ENCODE data around the gene CCDC198. TPM values are rescaled to one million over a fixed set of nuclear protein-coding genes. Genes with fewer than 3 reads are reported as not detected.

The CCDC198 gene
- total RNA-seq, 1 donor, result not detected

DNA sequence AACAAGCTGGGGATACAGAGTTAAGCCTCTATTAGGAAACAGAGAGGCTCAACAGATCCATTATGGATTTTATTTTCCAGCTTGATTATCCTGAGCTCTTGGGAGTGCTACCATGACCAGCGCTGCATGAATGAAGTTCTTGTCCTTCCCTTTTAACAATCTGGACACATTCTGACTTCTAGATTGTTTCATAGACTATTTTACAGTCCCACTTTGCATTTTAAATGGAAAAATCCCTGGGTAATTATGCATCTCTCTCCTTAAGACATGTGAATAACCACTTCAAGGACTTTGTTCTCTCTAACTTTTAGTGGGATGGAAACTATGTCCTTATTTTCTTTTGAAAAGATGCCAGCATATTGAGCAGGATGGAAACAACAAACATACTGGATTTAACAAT, 2.0 kb downstream of the CCDC198 start:
- DNase-seq (ENCODE audit: low read depth), result no peak
- no peak overlapping the region for H3K4me3 ChIP-seq (ENCODE audit: low read depth, low read length)
- TF ChIP-seq CTCF (IDR thresholded peaks at IDR 0.05; ENCODE audit: insufficient read depth, low read depth, low read length), result no peak

DNA sequence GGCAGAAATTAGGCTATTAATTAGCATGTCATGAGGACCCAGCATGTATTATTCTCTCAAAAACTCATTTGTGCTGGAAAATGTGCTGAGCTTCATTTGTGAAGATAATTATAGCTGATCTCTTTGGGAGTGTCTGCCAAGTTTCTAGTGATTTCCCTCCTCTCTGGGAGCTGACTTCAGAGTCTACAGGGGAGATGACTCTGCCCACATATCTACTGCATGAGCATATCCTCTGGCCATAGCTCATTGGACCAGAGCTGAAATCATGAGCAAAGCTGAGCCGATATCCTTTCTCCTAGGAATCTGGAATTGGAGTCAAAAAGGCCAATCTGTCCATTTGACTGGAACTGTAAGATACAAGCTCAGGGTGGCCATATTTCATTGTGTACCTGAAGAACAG, 5.9 kb downstream of the CCDC198 start:
- H3K4me3 ChIP-seq (ENCODE audit: low read depth, low read length), result no peak overlapping the region
- DNase-seq (ENCODE audit: low read depth), result no peak
- no peak for TF ChIP-seq CTCF (IDR thresholded peaks at IDR 0.05; ENCODE audit: insufficient read depth, low read depth, low read length)

- TF ChIP-seq CTCF (IDR thresholded peaks at IDR 0.05; ENCODE audit: insufficient read depth, low read depth, low read length), result peak; percentile 66
- peak; percentile 45 for DNase-seq (ENCODE audit: low read depth)
- H3K4me3 ChIP-seq (ENCODE audit: low read depth, low read length), result no peak overlapping the region
Measured at GRCh38 chr14:57486767-57487379, 6.8 kb downstream of the CCDC198 start.

GRCh38 chr14:57485635-57486034, 8.0 kb downstream of the CCDC198 start:
- H3K4me3 ChIP-seq (ENCODE audit: low read depth, low read length), result no peak overlapping the region
- TF ChIP-seq CTCF (IDR thresholded peaks at IDR 0.05; ENCODE audit: insufficient read depth, low read depth, low read length), result no peak
- no peak for DNase-seq (ENCODE audit: low read depth)

DNA sequence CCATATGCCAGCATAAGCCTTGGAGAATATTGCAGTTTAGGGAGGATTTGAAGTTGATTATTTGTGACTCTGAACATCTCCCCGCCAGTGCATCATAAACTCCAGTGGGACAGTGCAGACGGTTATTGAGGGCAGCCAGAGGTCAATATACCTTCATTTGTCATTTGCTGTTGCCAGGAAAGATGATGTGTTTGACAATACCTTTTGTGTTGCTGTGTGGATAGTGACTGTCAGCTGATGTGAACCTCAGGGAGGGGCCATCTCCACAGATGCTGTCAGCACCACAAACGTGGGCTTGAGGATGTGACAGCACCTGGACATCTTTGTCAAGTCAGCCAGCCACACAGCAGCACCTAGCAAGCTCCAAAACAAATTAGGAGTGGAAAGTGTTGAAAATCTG, 11.5 kb downstream of the CCDC198 start:
- no peak for DNase-seq (ENCODE audit: low read depth)
- H3K4me3 ChIP-seq (ENCODE audit: low read depth, low read length), result no peak overlapping the region
- no peak for TF ChIP-seq CTCF (IDR thresholded peaks at IDR 0.05; ENCODE audit: insufficient read depth, low read depth, low read length)

GRCh38 chr14:57480051-57480450, 13.6 kb downstream of the CCDC198 start:
- DNase-seq (ENCODE audit: low read depth), result peak; percentile 16
- H3K4me3 ChIP-seq (ENCODE audit: low read depth, low read length), result no peak overlapping the region
- TF ChIP-seq CTCF (IDR thresholded peaks at IDR 0.05; ENCODE audit: insufficient read depth, low read depth, low read length), result no peak

DNA sequence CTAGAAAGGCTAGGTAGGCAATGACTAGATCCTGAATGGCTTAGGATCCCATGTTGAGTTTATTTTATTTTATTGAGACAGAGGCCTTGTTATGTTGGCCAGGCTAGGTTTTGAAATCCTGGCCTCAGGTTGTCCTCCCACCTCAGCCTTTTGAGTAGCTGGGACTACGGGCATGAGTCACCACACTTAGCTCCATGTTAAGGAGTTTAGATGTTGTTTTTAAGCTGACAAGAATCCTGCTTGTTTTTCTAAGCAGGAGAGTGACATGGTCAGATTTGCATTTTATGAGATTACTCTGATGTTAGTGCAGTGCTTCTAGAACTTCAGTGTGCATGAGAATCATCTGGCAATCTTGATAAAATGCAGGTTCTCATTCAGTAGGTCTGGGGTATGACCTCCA, 14.5 kb downstream of the CCDC198 start:
- no peak for DNase-seq (ENCODE audit: low read depth)
- no peak for TF ChIP-seq CTCF (IDR thresholded peaks at IDR 0.05; ENCODE audit: insufficient read depth, low read depth, low read length)
- no peak overlapping the region for H3K4me3 ChIP-seq (ENCODE audit: low read depth, low read length)
